MCF 10A (cell line): ENCODE measurements around the gene SLC49A3. TPM values are rescaled to one million over a fixed set of nuclear protein-coding genes. Genes with fewer than 3 reads are reported as not detected.
"Not testable (repeated sequence)": the region's sequence is repeated elsewhere in the genome, so short reads cannot be mapped to it uniquely, and the experiment has no call there.

ENCODE experiments used
- BruUV-seq: library from RNA; stranded (reverse); fragments of 400-500 nt; replicated peaks from 2 replicates; lab custom pipeline; 2021; lab: Mats Ljungman, UMichigan
- CTCF ChIA-PET: fragments of 300-600 bp; sonication (Branson Sonifier 250); formaldehyde crosslinking; extraction: SDS; loops from one replicate; lab custom pipeline; 2021; ENCODE audit warnings: antibody characterized with exemption, inconsistent platforms; lab: Yijun Ruan, JAX
- POLR2A ChIA-PET: fragments of 300-600, 350-650 bp; sonication (Branson Sonifier 250); formaldehyde crosslinking; extraction: SDS; loops from one replicate; lab custom pipeline; 2020; ENCODE audit warnings: antibody characterized with exemption, inconsistent platforms; lab: Yijun Ruan, JAX
- DNase-seq: peaks from one replicate; pipeline ENCODE4 v3.0.0-alpha.2; 2018; ENCODE audit not compliant: unreplicated experiment
- H3K27ac Mint-ChIP-seq: one replicate; pipeline ENCODE4 v1.8.0; 2022; ENCODE audit warnings: mild to moderate bottlenecking, low read depth, mixed read lengths; ENCODE audit not compliant: unreplicated experiment
- H3K27me3 Mint-ChIP-seq: one replicate; pipeline ENCODE4 v1.8.0; 2022; ENCODE audit warnings: mixed read lengths; ENCODE audit not compliant: insufficient read depth, unreplicated experiment
- H3K36me3 Mint-ChIP-seq: one replicate; pipeline ENCODE4 v1.8.0; 2022; ENCODE audit warnings: mild to moderate bottlenecking, moderate library complexity, mixed read lengths; ENCODE audit not compliant: insufficient read depth, unreplicated experiment
- H3K4me1 Mint-ChIP-seq: one replicate; pipeline ENCODE4 v1.8.0; 2022; ENCODE audit warnings: mixed read lengths; ENCODE audit not compliant: insufficient read depth, unreplicated experiment
- H3K4me3 Mint-ChIP-seq: one replicate; pipeline ENCODE4 v1.8.0; 2022; ENCODE audit warnings: mild to moderate bottlenecking, moderate library complexity, mixed read lengths; ENCODE audit not compliant: unreplicated experiment
- H3K9me3 Mint-ChIP-seq: one replicate; pipeline ENCODE4 v1.8.0; 2022; ENCODE audit warnings: mixed read lengths; ENCODE audit not compliant: unreplicated experiment
- intact Hi-C: fragments of 100-400 bp; cut with micrococcal nuclease; formaldehyde crosslinking; loops from 2 replicates; pipeline ENCODE4 v1.14.1; 2022
- total RNA-seq: library from RNA; stranded (reverse); gene quantifications from 2 replicates; pipeline ENCODE4 v1.2.3, GENCODE V29; 2022
- TF ChIP-seq, protein P1 (sequence below): fragments of 200-600 bp; IDR thresholded peaks from one replicate; pipeline ENCODE4 v1.8.0; 2022; ENCODE audit warnings: antibody characterized with exemption, mild to moderate bottlenecking; ENCODE audit not compliant: unreplicated experiment

SLC49A3 gene
- total RNA-seq, 1 experiment from 2014 or later: not detected

DNA sequence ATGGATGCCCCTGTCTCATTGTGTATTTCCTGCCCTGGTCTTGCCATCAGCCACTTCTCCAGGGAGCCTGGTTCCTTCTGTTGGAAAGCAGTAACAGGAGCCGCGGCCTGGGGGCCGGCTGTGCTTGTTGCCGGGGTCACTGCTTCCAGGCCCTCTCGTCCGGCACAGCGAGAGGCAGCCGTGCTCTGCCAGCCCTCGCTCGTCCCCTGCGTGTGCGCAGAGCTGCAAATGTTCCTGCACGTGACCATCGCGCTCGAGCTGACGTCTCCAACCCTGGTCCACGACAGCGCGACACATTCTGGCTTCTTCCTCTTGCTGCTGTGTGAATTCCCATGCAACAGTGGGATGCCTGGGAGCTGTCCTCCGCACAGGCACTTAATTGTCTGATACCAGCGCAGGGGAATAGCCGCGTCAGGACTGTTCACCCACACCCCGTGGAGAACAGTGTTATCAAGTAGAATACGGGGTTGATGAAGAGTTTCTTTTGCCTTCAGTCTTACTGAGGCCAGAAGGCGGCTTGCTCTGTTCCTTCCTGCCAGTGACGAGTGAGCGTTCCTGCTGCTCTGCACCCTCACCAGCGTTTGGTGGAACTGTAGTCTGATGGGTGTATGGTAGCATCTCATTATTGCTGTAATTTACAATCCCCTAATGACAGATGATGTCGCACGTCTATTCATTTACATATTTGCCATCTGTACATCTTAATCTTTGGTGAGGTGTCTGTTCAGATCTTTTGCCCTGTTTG is 51.2 kb downstream of the SLC49A3 start:
- Mint-ChIP-seq H3K4me1 (no peaks in the 10 kb centered on the region), H3K36me3 (no peaks in the 10 kb centered on the region), H3K27ac (no peak overlapping the region), H3K9me3 (no peaks in the 10 kb centered on the region), H3K27me3 (peaks cover 43% of the 10 kb centered on the region), H3K4me3 (no peak overlapping the region)
- TF ChIP-seq, protein P1, sequence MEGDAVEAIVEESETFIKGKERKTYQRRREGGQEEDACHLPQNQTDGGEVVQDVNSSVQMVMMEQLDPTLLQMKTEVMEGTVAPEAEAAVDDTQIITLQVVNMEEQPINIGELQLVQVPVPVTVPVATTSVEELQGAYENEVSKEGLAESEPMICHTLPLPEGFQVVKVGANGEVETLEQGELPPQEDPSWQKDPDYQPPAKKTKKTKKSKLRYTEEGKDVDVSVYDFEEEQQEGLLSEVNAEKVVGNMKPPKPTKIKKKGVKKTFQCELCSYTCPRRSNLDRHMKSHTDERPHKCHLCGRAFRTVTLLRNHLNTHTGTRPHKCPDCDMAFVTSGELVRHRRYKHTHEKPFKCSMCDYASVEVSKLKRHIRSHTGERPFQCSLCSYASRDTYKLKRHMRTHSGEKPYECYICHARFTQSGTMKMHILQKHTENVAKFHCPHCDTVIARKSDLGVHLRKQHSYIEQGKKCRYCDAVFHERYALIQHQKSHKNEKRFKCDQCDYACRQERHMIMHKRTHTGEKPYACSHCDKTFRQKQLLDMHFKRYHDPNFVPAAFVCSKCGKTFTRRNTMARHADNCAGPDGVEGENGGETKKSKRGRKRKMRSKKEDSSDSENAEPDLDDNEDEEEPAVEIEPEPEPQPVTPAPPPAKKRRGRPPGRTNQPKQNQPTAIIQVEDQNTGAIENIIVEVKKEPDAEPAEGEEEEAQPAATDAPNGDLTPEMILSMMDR: no peak
- ChIA-PET POLR2A (no interaction called here), CTCF (no interaction called here)
- no TSS peak for BruUV-seq
- no peak for DNase-seq
- intact Hi-C loops: no loop called here

GRCh38 chr4:636628-637159 is 52.3 kb downstream of the SLC49A3 start:
- H3K4me1 Mint-ChIP-seq: no peaks in the 10 kb centered on the region
- H3K27me3 Mint-ChIP-seq: peaks cover 44% of the 10 kb centered on the region
- H3K27ac Mint-ChIP-seq: no peak overlapping the region
- no peaks in the 10 kb centered on the region for H3K9me3 Mint-ChIP-seq
- TF ChIP-seq, protein P1: no peak
- ChIA-PET POLR2A (no interaction called here), CTCF (no interaction called here)
- H3K4me3 Mint-ChIP-seq: no peak overlapping the region
- intact Hi-C loops: no loop called here
- no TSS peak for BruUV-seq
- no peaks in the 10 kb centered on the region for H3K36me3 Mint-ChIP-seq
- no peak for DNase-seq

GRCh38 chr4:635851-636627 is 52.9 kb downstream of the SLC49A3 start:
- no TSS peak for BruUV-seq

GRCh38 chr4:635066-635835 is 53.7 kb downstream of the SLC49A3 start:
- H3K36me3 Mint-ChIP-seq, DNase-seq, BruUV-seq, H3K9me3 Mint-ChIP-seq, H3K4me1 Mint-ChIP-seq, POLR2A ChIA-PET, H3K27ac Mint-ChIP-seq, CTCF ChIA-PET, H3K4me3 Mint-ChIP-seq, intact Hi-C loops: not testable (repeated sequence)
- H3K27me3 Mint-ChIP-seq: peaks cover 49% of the 10 kb centered on the region

More at GRCh38 chr4:635851-636627, 52.9 kb downstream of the SLC49A3 start:
- POLR2A ChIA-PET: no interaction called here
- CTCF ChIA-PET: no interaction called here
- TF ChIP-seq, protein P1: no peak
- DNase-seq: no peak
- intact Hi-C loops: no loop called here
- Mint-ChIP-seq H3K36me3 (no peaks in the 10 kb centered on the region), H3K4me3 (no peak overlapping the region), H3K9me3 (no peaks in the 10 kb centered on the region), H3K4me1 (no peaks in the 10 kb centered on the region), H3K27me3 (peaks cover 49% of the 10 kb centered on the region), H3K27ac (no peak overlapping the region)
